Loucy (cell line): ENCODE data around the gene CALU.

Source experiments
- H2AFZ ChIP-seq: fragments of 200-600 bp; sonication (generic); 2 replicates; pipeline ENCODE4 v1.6.0; 2016; ENCODE audit warnings: antibody characterized with exemption, mild to moderate bottlenecking, low read length, moderate library complexity
- H3F3A ChIP-seq: fragments of 200-600 bp; 2 replicates; pipeline ENCODE4 v1.6.0; 2016; ENCODE audit warnings: antibody characterized with exemption, low read depth, mild to moderate bottlenecking
- H3K27me3 ChIP-seq: fragments of 200-600 bp; sonication (generic); 2 replicates; pipeline ENCODE4 v1.6.1; 2014; ENCODE audit warnings: low read length, mild to moderate bottlenecking; ENCODE audit not compliant: insufficient read depth, poor library complexity, severe bottlenecking
- H3K36me3 ChIP-seq: fragments of 200-600 bp; sonication (generic); 2 replicates; pipeline ENCODE4 v1.6.1; 2016; ENCODE audit warnings: low read length; ENCODE audit not compliant: insufficient read depth
- H3K4me1 ChIP-seq: fragments of 200-600 bp; sonication (generic); 2 replicates; pipeline ENCODE4 v1.5.1; 2014; ENCODE audit warnings: low read length, mild to moderate bottlenecking; ENCODE audit not compliant: insufficient read depth, poor library complexity, severe bottlenecking
- H3K4me2 ChIP-seq: fragments of 200-600 bp; sonication (generic); 2 replicates; pipeline ENCODE4 v1.6.0; 2014; ENCODE audit warnings: antibody characterized with exemption, low read length, low read depth, mild to moderate bottlenecking; ENCODE audit not compliant: poor library complexity, severe bottlenecking
- H3K4me3 ChIP-seq: fragments of 200-600 bp; sonication (generic); 2 replicates; pipeline ENCODE4 v1.5.1; 2014; ENCODE audit warnings: low read length, mild to moderate bottlenecking, mixed read lengths; ENCODE audit not compliant: poor library complexity, severe bottlenecking
- H3K79me2 ChIP-seq: fragments of 200-600 bp; sonication (generic); 2 replicates; pipeline ENCODE4 v1.6.1; 2014; ENCODE audit warnings: low read length; ENCODE audit not compliant: insufficient read depth
- H3K9ac ChIP-seq: fragments of 200-600 bp; sonication (generic); 2 replicates; pipeline ENCODE4 v1.6.0; 2014; ENCODE audit warnings: mild to moderate bottlenecking, low read depth, low read length, moderate library complexity; ENCODE audit not compliant: poor library complexity, severe bottlenecking
- H3K9me2 ChIP-seq: fragments of 200-600 bp; sonication (generic); replicated peaks from 2 replicates; pipeline ENCODE4 v1.6.1; 2016; ENCODE audit warnings: low read depth, low read length, mixed read lengths
- H3K9me3 ChIP-seq: fragments of 200-600 bp; sonication (generic); 2 replicates; pipeline ENCODE4 v1.6.1; 2014; ENCODE audit warnings: mild to moderate bottlenecking, antibody characterized with exemption, low read length, low read depth; ENCODE audit not compliant: insufficient read depth
- H4K20me1 ChIP-seq: fragments of 200-600 bp; sonication (generic); 2 replicates; pipeline ENCODE4 v1.6.0; 2014; ENCODE audit warnings: antibody characterized with exemption, low read length, mild to moderate bottlenecking; ENCODE audit not compliant: insufficient read depth, poor library complexity, severe bottlenecking
- EZH2phosphoT487 ChIP-seq: fragments of 200-600 bp; IDR thresholded peaks from 2 replicates; pipeline ENCODE4 v1.6.1; 2018; ENCODE audit warnings: antibody characterized with exemption, mild to moderate bottlenecking, moderate library complexity, borderline replicate concordance
- TF ChIP-seq, protein P1 (sequence below): fragments of 200-600 bp; sonication (generic); conservative IDR thresholded peaks from 2 replicates; pipeline ENCODE4 v1.5.1; 2014; ENCODE audit warnings: mild to moderate bottlenecking, antibody characterized with exemption, low read length

CALU gene

DNA sequence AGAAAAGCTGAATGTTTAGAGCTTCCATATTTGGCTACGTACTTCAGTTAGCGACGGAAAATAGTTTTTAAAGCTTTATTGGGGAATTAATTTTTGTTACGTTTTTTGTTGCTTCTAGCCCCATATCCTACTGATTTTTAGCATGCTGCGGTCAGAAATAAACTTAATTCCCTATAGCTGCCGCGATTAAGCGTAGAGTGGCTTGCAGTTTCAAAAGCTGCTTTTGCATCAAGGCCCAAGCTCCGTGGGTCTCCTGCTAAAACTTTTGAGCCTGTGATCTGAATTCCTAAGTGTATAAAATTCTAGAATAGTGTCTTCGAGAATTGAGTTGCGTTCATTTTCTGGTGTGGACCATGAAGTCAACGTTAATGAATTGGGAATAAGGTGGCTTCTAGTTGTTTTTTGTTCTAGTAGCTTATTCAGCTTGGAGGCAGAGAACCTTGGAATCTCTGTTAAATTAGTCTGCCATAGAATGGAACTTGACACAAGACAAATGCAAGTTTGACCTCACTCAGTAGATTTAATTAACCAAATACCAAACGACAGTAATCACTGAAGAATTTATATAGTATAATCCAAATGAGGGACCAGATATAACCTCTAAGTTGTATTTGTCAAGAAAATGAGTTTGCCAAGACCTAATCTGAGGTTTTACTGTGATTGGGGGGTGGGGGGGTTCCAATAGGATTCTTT, 977 bp downstream of the CALU start:
- Histone ChIP-seq H3K9me2 (no peaks in the 10 kb centered on the region), H3K9ac (peak overlapping the region; percentile 81), H3F3A (no peaks in the 10 kb centered on the region), H3K27me3 (no peaks in the 10 kb centered on the region), H3K36me3 (no peaks in the 10 kb centered on the region), H3K4me2 (peak overlapping the region; percentile 89), H3K4me1 (peaks cover 60% of the 10 kb centered on the region), H3K79me2 (peaks cover 59% of the 10 kb centered on the region), H4K20me1 (peaks cover 53% of the 10 kb centered on the region), H2AFZ (peak overlapping the region; percentile 85; the same call in 1 of the 2 replicates), H3K4me3 (peak overlapping the region; percentile 90), H3K9me3 (no peaks in the 10 kb centered on the region)
- TF ChIP-seq, protein P1, sequence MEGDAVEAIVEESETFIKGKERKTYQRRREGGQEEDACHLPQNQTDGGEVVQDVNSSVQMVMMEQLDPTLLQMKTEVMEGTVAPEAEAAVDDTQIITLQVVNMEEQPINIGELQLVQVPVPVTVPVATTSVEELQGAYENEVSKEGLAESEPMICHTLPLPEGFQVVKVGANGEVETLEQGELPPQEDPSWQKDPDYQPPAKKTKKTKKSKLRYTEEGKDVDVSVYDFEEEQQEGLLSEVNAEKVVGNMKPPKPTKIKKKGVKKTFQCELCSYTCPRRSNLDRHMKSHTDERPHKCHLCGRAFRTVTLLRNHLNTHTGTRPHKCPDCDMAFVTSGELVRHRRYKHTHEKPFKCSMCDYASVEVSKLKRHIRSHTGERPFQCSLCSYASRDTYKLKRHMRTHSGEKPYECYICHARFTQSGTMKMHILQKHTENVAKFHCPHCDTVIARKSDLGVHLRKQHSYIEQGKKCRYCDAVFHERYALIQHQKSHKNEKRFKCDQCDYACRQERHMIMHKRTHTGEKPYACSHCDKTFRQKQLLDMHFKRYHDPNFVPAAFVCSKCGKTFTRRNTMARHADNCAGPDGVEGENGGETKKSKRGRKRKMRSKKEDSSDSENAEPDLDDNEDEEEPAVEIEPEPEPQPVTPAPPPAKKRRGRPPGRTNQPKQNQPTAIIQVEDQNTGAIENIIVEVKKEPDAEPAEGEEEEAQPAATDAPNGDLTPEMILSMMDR = no peak
- no peak for TF ChIP-seq EZH2phosphoT487

DNA sequence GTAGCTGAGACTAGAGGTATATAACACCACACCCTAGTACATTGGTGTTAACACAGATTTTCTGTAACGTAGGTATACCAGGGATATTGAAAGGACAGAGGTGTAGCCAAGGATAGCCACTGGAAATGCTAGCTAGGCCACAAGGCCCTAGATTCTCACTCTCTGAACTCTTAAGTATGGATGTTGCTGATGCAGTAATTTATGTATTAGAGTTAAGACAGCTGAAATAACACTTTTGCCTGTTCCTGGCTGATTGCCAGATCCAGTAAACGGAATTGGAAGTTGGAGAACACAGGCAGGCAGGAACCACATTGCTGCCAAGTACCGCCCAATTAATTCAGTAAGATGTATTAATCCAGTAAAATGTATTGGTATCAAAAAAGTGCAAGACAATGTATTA, 1.8 kb downstream of the CALU start:
- Histone ChIP-seq H3K9me2 (no peaks in the 10 kb centered on the region), H3K4me3 (peak overlapping the region; percentile 90), H3K27me3 (no peaks in the 10 kb centered on the region), H4K20me1 (peaks cover 62% of the 10 kb centered on the region), H3K36me3 (no peaks in the 10 kb centered on the region), H3K4me2 (peak overlapping the region; percentile 89), H3K4me1 (peaks cover 61% of the 10 kb centered on the region), H2AFZ (no peak overlapping the region), H3K79me2 (peaks cover 68% of the 10 kb centered on the region), H3F3A (no peaks in the 10 kb centered on the region), H3K9me3 (no peaks in the 10 kb centered on the region), H3K9ac (peak overlapping the region; percentile 81)
- TF ChIP-seq EZH2phosphoT487 = no peak
- TF ChIP-seq, protein P1 = no peak

- TF ChIP-seq, protein P1 = no peak
- no peak for TF ChIP-seq EZH2phosphoT487
- Histone ChIP-seq H3K27me3 (no peaks in the 10 kb centered on the region), H3K9me3 (no peaks in the 10 kb centered on the region), H3F3A (no peaks in the 10 kb centered on the region), H3K4me3 (peak overlapping the region; percentile 90), H4K20me1 (peaks cover 64% of the 10 kb centered on the region), H2AFZ (no peak overlapping the region), H3K9ac (peak overlapping the region; percentile 81), H3K4me2 (peak overlapping the region; percentile 89), H3K9me2 (no peaks in the 10 kb centered on the region), H3K36me3 (no peaks in the 10 kb centered on the region), H3K79me2 (peaks cover 73% of the 10 kb centered on the region), H3K4me1 (peaks cover 61% of the 10 kb centered on the region)
These were observed 2.3 kb downstream of the CALU start for GRCh38 chr7:128741491-128741890.
